ENCODE measurements around the gene GHR.

Gene GHR

GRCh38 chr5:42564689-42565356, 141.6 kb downstream of the GHR start:
- no peak for DNase-seq (ENCODE audit: low read depth)

GRCh38 chr5:42566652-42567295, 143.5 kb downstream of the GHR start:
- DNase-seq (ENCODE audit: low read depth) = no peak
- no peak for TF ChIP-seq CTCF (IDR thresholded peaks at IDR 0.05; ENCODE audit: control insufficient read depth, insufficient read depth, low read depth, low read length, missing control alignments)
- no peak overlapping the region for H3K4me3 ChIP-seq (ENCODE audit: control insufficient read depth, low read depth, low read length)

More at GRCh38 chr5:42564689-42565356, 141.6 kb downstream of the GHR start:
- no peak overlapping the region for H3K4me3 ChIP-seq (ENCODE audit: control insufficient read depth, low read depth, low read length)
- no peak for TF ChIP-seq CTCF (IDR thresholded peaks at IDR 0.05; ENCODE audit: control insufficient read depth, insufficient read depth, low read depth, low read length, missing control alignments)

GRCh38 chr5:42569325-42569724, 146.1 kb downstream of the GHR start:
- DNase-seq (ENCODE audit: low read depth) = no peak
- TF ChIP-seq CTCF (IDR thresholded peaks at IDR 0.05; ENCODE audit: control insufficient read depth, insufficient read depth, low read depth, low read length, missing control alignments) = no peak
- H3K4me3 ChIP-seq (ENCODE audit: control insufficient read depth, low read depth, low read length) = no peak overlapping the region

GRCh38 chr5:42569953-42570548, 146.8 kb downstream of the GHR start:
- TF ChIP-seq CTCF (IDR thresholded peaks at IDR 0.05; ENCODE audit: control insufficient read depth, insufficient read depth, low read depth, low read length, missing control alignments) = no peak
- no peak overlapping the region for H3K4me3 ChIP-seq (ENCODE audit: control insufficient read depth, low read depth, low read length)
- DNase-seq (ENCODE audit: low read depth) = no peak

GRCh38 chr5:42570966-42571960, 148.0 kb downstream of the GHR start:
- no peak for DNase-seq (ENCODE audit: low read depth)
- no peak overlapping the region for H3K4me3 ChIP-seq (ENCODE audit: control insufficient read depth, low read depth, low read length)
- TF ChIP-seq CTCF (IDR thresholded peaks at IDR 0.05; ENCODE audit: control insufficient read depth, insufficient read depth, low read depth, low read length, missing control alignments) = no peak

- no peak overlapping the region for H3K4me3 ChIP-seq (ENCODE audit: control insufficient read depth, low read depth, low read length)
- TF ChIP-seq CTCF (IDR thresholded peaks at IDR 0.05; ENCODE audit: control insufficient read depth, insufficient read depth, low read depth, low read length, missing control alignments) = no peak
- DNase-seq (ENCODE audit: low read depth) = no peak
Measured at GRCh38 chr5:42572313-42572712, 149.1 kb downstream of the GHR start.
